ENCODE data around the gene FBXO11.

- TF ChIP-seq, protein P1, sequence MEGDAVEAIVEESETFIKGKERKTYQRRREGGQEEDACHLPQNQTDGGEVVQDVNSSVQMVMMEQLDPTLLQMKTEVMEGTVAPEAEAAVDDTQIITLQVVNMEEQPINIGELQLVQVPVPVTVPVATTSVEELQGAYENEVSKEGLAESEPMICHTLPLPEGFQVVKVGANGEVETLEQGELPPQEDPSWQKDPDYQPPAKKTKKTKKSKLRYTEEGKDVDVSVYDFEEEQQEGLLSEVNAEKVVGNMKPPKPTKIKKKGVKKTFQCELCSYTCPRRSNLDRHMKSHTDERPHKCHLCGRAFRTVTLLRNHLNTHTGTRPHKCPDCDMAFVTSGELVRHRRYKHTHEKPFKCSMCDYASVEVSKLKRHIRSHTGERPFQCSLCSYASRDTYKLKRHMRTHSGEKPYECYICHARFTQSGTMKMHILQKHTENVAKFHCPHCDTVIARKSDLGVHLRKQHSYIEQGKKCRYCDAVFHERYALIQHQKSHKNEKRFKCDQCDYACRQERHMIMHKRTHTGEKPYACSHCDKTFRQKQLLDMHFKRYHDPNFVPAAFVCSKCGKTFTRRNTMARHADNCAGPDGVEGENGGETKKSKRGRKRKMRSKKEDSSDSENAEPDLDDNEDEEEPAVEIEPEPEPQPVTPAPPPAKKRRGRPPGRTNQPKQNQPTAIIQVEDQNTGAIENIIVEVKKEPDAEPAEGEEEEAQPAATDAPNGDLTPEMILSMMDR (conservative IDR thresholded peaks at IDR 0.05), result no peak
- TF ChIP-seq EZH2 (IDR thresholded peaks at IDR 0.05; ENCODE audit: low read depth), result no peak
Observed at GRCh38 chr2:47876912-47877311, 29.4 kb downstream of the FBXO11 start.

Data from PC-9 (cell line).